HG03520 (cell line): ENCODE results near the gene EIF4G1.
"Not testable (repeated sequence)": the region's sequence is repeated elsewhere in the genome, so short reads cannot be mapped to it uniquely, and the experiment has no call there.

Experiments used
- ATAC-seq: cut with Tn5 transposase; IDR thresholded peaks from one replicate; pipeline ENCODE4 v1.9.1; 2021; ENCODE audit warnings: mild to moderate bottlenecking, moderate library complexity; ENCODE audit not compliant: unreplicated experiment

EIF4G1 gene

GRCh38 chr3:184314363-184314699, at the start of gene EIF4G1:
TSS of gene EIF4G1 (plus strand) at chr3:184314606. CDS start at chr3:184315797, 1,191 bp downstream.
- ATAC-seq: peak; percentile 78

GRCh38 chr3:184267249-184267648, 47.2 kb upstream of the EIF4G1 start:
- not testable (repeated sequence) for ATAC-seq

- ATAC-seq: no peak
These were observed 42.1 kb upstream of the EIF4G1 start for GRCh38 chr3:184272269-184272668.

GRCh38 chr3:184275381-184275701, 39.1 kb upstream of the EIF4G1 start:
- ATAC-seq: no peak

GRCh38 chr3:184275961-184276910, 38.2 kb upstream of the EIF4G1 start, which contains the start of gene ECE2:
TSS of gene ECE2 (plus strand) at chr3:184276022. CDS start at chr3:184276154, 132 bp downstream.
- no peak for ATAC-seq

GRCh38 chr3:184277366-184277765, 37.0 kb upstream of the EIF4G1 start:
- no peak for ATAC-seq

GRCh38 chr3:184282941-184283340, 31.5 kb upstream of the EIF4G1 start:
- ATAC-seq: no peak

GRCh38 chr3:184283681-184284080, 30.7 kb upstream of the EIF4G1 start:
- no peak for ATAC-seq

GRCh38 chr3:184284696-184285095, 29.7 kb upstream of the EIF4G1 start:
- no peak for ATAC-seq

GRCh38 chr3:184289426-184289938, 24.9 kb upstream of the EIF4G1 start:
- ATAC-seq: peak; percentile 46

- no peak for ATAC-seq
These were observed 24.1 kb upstream of the EIF4G1 start for GRCh38 chr3:184290331-184290730.

- no peak for ATAC-seq
These were observed 23.2 kb upstream of the EIF4G1 start for GRCh38 chr3:184291044-184291737.

GRCh38 chr3:184291738-184292445, 22.5 kb upstream of the EIF4G1 start:
- ATAC-seq: no peak

GRCh38 chr3:184295771-184296170, 18.6 kb upstream of the EIF4G1 start:
- no peak for ATAC-seq

- no peak for ATAC-seq
These were observed 17.8 kb upstream of the EIF4G1 start for GRCh38 chr3:184296616-184297015.

- peak; percentile 90 for ATAC-seq
These were observed 15.5 kb upstream of the EIF4G1 start, which contains the start of gene PSMD2 for GRCh38 chr3:184298759-184299487. TSS of gene PSMD2 (plus strand) at chr3:184299241. CDS start at chr3:184299267, 26 bp downstream.

- ATAC-seq: peak; percentile 2
These were observed 14.7 kb upstream of the EIF4G1 start for GRCh38 chr3:184299488-184300377.

GRCh38 chr3:184300378-184300720, 14.1 kb upstream of the EIF4G1 start:
- no peak for ATAC-seq

GRCh38 chr3:184305577-184305976, 8.8 kb upstream of the EIF4G1 start:
- no peak for ATAC-seq
